HepG2 (cell line): ENCODE data around the gene SIVA1.

ENCODE experiments used
- ZNF224 ChIP-seq: sonication (generic); formaldehyde crosslinking; IDR thresholded peaks from 2 replicates; pipeline ENCODE4 v1.5.0; 2020; ENCODE audit warnings: mild to moderate bottlenecking, missing genetic modification reagents
- ZNF329 ChIP-seq: sonication (generic); formaldehyde crosslinking; IDR thresholded peaks from 2 replicates; pipeline ENCODE4 v1.9.0; 2021; ENCODE audit warnings: low read depth, mild to moderate bottlenecking, missing genetic modification reagents

DNA sequence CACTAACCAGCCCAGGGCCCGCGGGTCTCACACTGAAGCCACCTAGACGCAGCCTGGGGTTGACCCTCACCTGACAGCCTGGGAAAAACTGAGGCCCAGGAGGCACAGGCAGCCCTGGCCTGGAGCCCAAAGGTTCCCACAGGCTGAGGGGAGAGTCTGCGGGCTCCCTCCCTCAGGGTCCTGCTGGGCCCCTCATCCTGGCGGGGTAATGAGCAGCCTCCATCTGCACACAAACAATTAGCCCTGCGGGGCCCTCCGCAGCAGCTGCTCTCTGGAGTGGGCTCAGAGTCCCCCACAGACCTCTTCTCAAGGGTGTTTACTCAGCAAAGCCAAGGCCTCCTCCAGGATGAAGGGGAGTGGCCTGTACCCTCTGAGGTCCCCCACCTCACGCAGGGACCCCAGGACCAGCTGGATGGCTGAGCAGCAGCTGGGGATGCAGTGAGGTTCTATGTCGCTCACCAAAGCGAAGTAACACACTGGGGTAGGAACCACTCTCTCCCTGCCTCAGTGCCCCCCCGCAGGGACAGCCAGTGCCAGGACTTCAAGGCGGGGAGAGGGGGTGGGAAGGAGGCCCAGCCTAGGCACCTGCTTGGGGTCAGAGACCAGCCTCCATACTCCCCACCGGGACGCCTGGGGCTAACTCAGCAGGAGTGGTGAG is 35.3 kb downstream of the SIVA1 start:
- TF ChIP-seq ZNF329 (CRISPR knock-in tag) (no peak), ZNF224 (no peak)
